Stimulated activated memory B cell treated with anti-CD40 and anti-IgM and Interleukin-4, amounts not matched to agents 10 μg/mL and 1 μg/mL and 100 μg/mL, for 72 hours (primary cell): ENCODE measurements around the gene LGSN.
"Not testable (repeated sequence)": the region's sequence is repeated elsewhere in the genome, so short reads cannot be mapped to it uniquely, and the experiment has no call there.

ENCODE experiments used
- ATAC-seq: fragments of 150-1000 bp; cut with Tn5 transposase; 2 replicates; pipeline ENCODE4 v1.10.0; 2021
- H3K27ac Mint-ChIP-seq: one replicate; pipeline ENCODE4 v1.8.0; 2022; ENCODE audit warnings: mild to moderate bottlenecking, mixed read lengths
- H3K27me3 Mint-ChIP-seq: one replicate; pipeline ENCODE4 v1.8.0; 2022; ENCODE audit warnings: mixed read lengths
- H3K36me3 Mint-ChIP-seq: one replicate; pipeline ENCODE4 v1.8.0; 2022; ENCODE audit warnings: mixed read lengths
- H3K4me1 Mint-ChIP-seq: one replicate; pipeline ENCODE4 v1.8.0; 2022; ENCODE audit warnings: mixed read lengths
- H3K4me3 Mint-ChIP-seq: one replicate; pipeline ENCODE4 v1.8.0; 2022; ENCODE audit warnings: mild to moderate bottlenecking, moderate library complexity, mixed read lengths
- H3K9me3 Mint-ChIP-seq: one replicate; pipeline ENCODE4 v1.8.0; 2022; ENCODE audit warnings: mixed read lengths

LGSN gene, protein sequence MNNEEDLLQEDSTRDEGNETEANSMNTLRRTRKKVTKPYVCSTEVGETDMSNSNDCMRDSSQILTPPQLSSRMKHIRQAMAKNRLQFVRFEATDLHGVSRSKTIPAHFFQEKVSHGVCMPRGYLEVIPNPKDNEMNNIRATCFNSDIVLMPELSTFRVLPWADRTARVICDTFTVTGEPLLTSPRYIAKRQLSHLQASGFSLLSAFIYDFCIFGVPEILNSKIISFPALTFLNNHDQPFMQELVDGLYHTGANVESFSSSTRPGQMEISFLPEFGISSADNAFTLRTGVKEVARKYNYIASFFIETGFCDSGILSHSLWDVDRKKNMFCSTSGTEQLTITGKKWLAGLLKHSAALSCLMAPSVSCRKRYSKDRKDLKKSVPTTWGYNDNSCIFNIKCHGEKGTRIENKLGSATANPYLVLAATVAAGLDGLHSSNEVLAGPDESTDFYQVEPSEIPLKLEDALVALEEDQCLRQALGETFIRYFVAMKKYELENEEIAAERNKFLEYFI

GRCh38 chr6:63319939-63320338 lies at the start of gene LGSN:
TSS of gene LGSN (minus strand) at chr6:63319983. CDS start at chr6:63319943, 40 bp downstream.
- H3K4me3 Mint-ChIP-seq, result no peak within 1 kb of the TSS
- peaks cover 18% of the 10 kb centered on the region for H3K27me3 Mint-ChIP-seq
- H3K36me3 Mint-ChIP-seq, result no peaks in the 10 kb centered on the region
- ATAC-seq, result no peak
- no peaks in the 10 kb centered on the region for H3K4me1 Mint-ChIP-seq
- peaks cover under 1% of the 10 kb centered on the region for H3K9me3 Mint-ChIP-seq
- H3K27ac Mint-ChIP-seq, result no peak within 1 kb of the TSS

- Mint-ChIP-seq H3K27ac (no peak overlapping the region), H3K9me3 (no peaks in the 10 kb centered on the region), H3K4me1 (no peaks in the 10 kb centered on the region), H3K4me3 (no peak overlapping the region), H3K36me3 (no peaks in the 10 kb centered on the region), H3K27me3 (peaks cover 12% of the 10 kb centered on the region)
- ATAC-seq, result no peak
Measured at GRCh38 chr6:63368347-63368746, 48.6 kb upstream of the LGSN start.

GRCh38 chr6:63362500-63363120 lies 42.8 kb upstream of the LGSN start:
- not testable (repeated sequence) for H3K9me3 Mint-ChIP-seq, H3K36me3 Mint-ChIP-seq, ATAC-seq, H3K4me3 Mint-ChIP-seq, H3K4me1 Mint-ChIP-seq, H3K27ac Mint-ChIP-seq
- peaks cover 16% of the 10 kb centered on the region for H3K27me3 Mint-ChIP-seq

GRCh38 chr6:63357384-63357783 lies 37.6 kb upstream of the LGSN start:
- not testable (repeated sequence) for H3K9me3 Mint-ChIP-seq, H3K4me3 Mint-ChIP-seq, H3K27ac Mint-ChIP-seq, ATAC-seq, H3K27me3 Mint-ChIP-seq, H3K36me3 Mint-ChIP-seq
- peaks cover 16% of the 10 kb centered on the region for H3K4me1 Mint-ChIP-seq

- Mint-ChIP-seq H3K36me3 (no peaks in the 10 kb centered on the region), H3K9me3 (peaks cover 2% of the 10 kb centered on the region), H3K4me3 (no peak overlapping the region), H3K27ac (no peak overlapping the region), H3K4me1 (peaks cover 21% of the 10 kb centered on the region), H3K27me3 (no peaks in the 10 kb centered on the region)
- no peak for ATAC-seq
Measured at GRCh38 chr6:63355632-63356031, 35.8 kb upstream of the LGSN start.

- Mint-ChIP-seq H3K9me3 (no peaks in the 10 kb centered on the region), H3K27me3 (no peaks in the 10 kb centered on the region), H3K4me3 (peak overlapping the region; percentile 77), H3K36me3 (no peaks in the 10 kb centered on the region), H3K4me1 (peaks cover 15% of the 10 kb centered on the region), H3K27ac (peak overlapping the region; percentile 75)
- no peak for ATAC-seq
Measured at GRCh38 chr6:63353286-63353630, 33.5 kb upstream of the LGSN start.

DNA sequence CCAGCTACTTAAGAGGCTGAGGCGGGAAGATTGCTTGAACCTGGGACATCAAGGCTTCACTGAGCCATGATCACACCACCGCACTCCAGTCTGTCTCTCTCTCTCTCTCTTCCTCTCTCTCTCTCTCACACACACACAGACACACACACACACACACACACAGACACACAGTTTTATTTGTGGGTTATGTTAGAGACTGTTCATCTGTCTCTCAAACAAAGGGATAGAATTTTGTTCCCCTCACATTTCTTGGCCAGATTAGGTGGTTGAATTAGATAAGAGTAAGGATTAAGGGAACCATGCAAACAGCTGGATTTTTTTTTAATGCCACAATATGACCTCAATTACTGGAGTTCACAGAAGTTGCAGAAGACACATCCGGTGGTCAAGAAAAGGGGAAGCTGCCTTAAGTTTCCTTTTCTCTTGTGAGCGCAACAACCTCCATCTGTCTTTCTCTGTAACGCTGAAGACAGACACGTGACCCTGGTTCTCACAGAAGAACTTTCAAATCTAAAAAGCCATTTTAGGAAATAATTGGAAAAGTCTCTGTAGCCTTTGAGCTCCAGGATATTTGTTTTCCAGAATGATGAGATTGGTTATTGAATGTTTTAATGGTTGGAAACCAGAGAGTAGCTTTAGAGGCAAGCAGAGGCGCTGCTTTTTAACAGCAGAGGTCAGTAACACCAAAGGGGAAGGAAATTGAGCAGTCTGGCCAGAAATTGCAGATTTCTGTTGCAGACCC lies 32.9 kb upstream of the LGSN start:
- Mint-ChIP-seq H3K36me3 (no peaks in the 10 kb centered on the region), H3K27ac (peak overlapping the region; percentile 75), H3K9me3 (no peaks in the 10 kb centered on the region), H3K27me3 (no peaks in the 10 kb centered on the region), H3K4me1 (peaks cover 15% of the 10 kb centered on the region), H3K4me3 (peak overlapping the region; percentile 77)
- peak; percentile 95 for ATAC-seq

- ATAC-seq, result peak; percentile 13
- Mint-ChIP-seq H3K36me3 (no peaks in the 10 kb centered on the region), H3K27ac (peak overlapping the region; percentile 75), H3K9me3 (no peaks in the 10 kb centered on the region), H3K4me3 (peak overlapping the region; percentile 77), H3K27me3 (no peaks in the 10 kb centered on the region), H3K4me1 (peaks cover 15% of the 10 kb centered on the region)
Measured at GRCh38 chr6:63352069-63352543, 32.3 kb upstream of the LGSN start.

DNA sequence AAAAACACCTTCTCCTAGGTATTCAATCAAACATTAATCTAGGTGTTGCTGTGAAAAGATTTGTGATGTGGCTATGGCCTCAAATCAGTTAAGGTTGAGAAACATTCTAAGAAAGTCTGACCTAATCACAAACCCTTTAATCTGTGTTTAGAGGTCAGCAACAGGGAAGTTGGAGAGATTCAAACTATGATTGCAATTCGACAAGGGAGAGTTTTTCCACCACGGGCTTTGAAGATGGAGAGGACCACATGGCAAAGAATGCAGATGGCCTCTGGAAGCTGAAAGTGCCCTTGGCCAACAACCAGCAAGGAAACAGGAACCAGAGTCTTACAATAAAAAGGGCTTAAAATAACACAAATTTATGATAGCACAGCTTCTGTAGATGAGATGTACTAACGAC lies 29.6 kb upstream of the LGSN start:
- H3K4me1 Mint-ChIP-seq, result peaks cover 15% of the 10 kb centered on the region
- no peaks in the 10 kb centered on the region for H3K36me3 Mint-ChIP-seq
- no peak overlapping the region for H3K27ac Mint-ChIP-seq
- no peak overlapping the region for H3K4me3 Mint-ChIP-seq
- no peaks in the 10 kb centered on the region for H3K9me3 Mint-ChIP-seq
- H3K27me3 Mint-ChIP-seq, result no peaks in the 10 kb centered on the region
- ATAC-seq, result no peak

DNA sequence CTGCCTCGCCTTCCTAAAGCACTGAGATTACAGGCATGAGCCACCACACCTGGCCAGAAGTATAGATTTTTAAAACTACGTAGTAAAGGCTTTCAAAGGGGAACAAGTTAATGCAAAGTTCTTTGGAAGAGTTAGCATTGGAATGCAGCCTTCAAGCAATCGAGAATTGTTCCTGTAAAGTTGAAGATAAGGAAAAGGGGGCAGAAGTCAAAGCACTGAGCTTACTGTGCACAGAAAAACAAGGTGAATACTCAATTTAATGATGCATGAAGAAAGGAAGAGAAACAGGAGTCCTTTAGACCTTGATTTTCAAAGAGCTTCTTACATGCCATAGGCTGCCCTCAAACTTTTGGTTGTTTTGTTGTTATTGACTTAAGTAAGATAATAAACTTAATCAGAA lies 29.1 kb upstream of the LGSN start:
- H3K4me3 Mint-ChIP-seq, result no peak overlapping the region
- H3K36me3 Mint-ChIP-seq, result no peaks in the 10 kb centered on the region
- no peak for ATAC-seq
- H3K4me1 Mint-ChIP-seq, result peaks cover 15% of the 10 kb centered on the region
- H3K27ac Mint-ChIP-seq, result no peak overlapping the region
- no peaks in the 10 kb centered on the region for H3K27me3 Mint-ChIP-seq
- no peaks in the 10 kb centered on the region for H3K9me3 Mint-ChIP-seq

- ATAC-seq, result no peak
- no peak overlapping the region for H3K4me3 Mint-ChIP-seq
- no peaks in the 10 kb centered on the region for H3K36me3 Mint-ChIP-seq
Measured at GRCh38 chr6:63347599-63347998, 27.8 kb upstream of the LGSN start.

GRCh38 chr6:63346217-63346835 lies 26.5 kb upstream of the LGSN start:
- Mint-ChIP-seq H3K27me3 (no peaks in the 10 kb centered on the region), H3K9me3 (no peaks in the 10 kb centered on the region), H3K4me1 (no peaks in the 10 kb centered on the region), H3K27ac (no peak overlapping the region), H3K4me3 (no peak overlapping the region), H3K36me3 (no peaks in the 10 kb centered on the region)
- no peak for ATAC-seq

More at GRCh38 chr6:63347599-63347998, 27.8 kb upstream of the LGSN start:
- H3K27me3 Mint-ChIP-seq, result no peaks in the 10 kb centered on the region
- H3K4me1 Mint-ChIP-seq, result peaks cover 7% of the 10 kb centered on the region
- no peaks in the 10 kb centered on the region for H3K9me3 Mint-ChIP-seq
- no peak overlapping the region for H3K27ac Mint-ChIP-seq

DNA sequence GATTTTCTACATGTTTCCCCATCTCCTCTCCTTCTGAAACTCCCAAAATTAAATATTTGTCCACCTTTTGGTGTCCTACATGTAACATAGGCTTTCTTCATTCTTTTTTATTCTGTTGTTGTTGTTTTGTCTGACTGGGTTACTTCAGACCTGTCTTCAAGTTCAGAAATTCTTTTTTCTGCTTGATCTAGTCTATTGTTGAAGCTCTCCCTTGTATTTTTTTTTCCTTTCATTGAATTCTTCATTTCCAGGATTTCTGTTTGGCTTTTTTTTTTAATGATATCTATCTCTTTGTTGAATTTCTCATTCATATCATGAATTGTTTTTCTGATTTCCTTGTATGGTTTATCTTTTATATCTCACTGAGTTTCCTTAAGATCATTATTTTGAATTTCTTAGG lies 20.6 kb upstream of the LGSN start:
- no peak for ATAC-seq
- Mint-ChIP-seq H3K4me3 (no peak overlapping the region), H3K9me3 (peaks cover 24% of the 10 kb centered on the region), H3K4me1 (no peaks in the 10 kb centered on the region), H3K36me3 (peaks cover 6% of the 10 kb centered on the region), H3K27me3 (no peaks in the 10 kb centered on the region), H3K27ac (no peak overlapping the region)

DNA sequence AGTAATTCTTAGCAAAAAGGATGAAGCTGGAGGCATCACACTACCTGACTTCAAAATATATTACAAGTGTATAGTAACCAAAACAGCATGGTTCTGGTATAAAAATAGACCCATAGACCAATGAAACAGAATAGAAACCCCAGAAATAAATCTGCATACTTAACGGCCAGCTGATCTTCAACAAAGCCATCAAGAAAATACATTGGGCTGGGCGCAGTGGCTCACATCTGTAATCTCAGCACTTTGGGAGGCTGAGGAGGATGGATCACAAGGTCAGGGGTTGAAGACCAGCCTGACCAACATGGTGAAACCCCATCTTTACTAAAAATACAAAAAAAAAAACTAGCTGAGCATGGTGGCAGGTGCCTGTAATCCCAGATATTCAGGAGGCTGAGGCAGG lies 14.9 kb upstream of the LGSN start:
- not testable (repeated sequence) for H3K4me1 Mint-ChIP-seq, H3K36me3 Mint-ChIP-seq

GRCh38 chr6:63333440-63333839 lies 13.7 kb upstream of the LGSN start:
- H3K4me3 Mint-ChIP-seq, result no peak overlapping the region

More for the DNA sequence above, 14.9 kb upstream of the LGSN start:
- peaks cover 18% of the 10 kb centered on the region for H3K27me3 Mint-ChIP-seq
- not testable (repeated sequence) for H3K27ac Mint-ChIP-seq, ATAC-seq, H3K4me3 Mint-ChIP-seq
- H3K9me3 Mint-ChIP-seq, result peaks cover 13% of the 10 kb centered on the region

More at GRCh38 chr6:63333440-63333839, 13.7 kb upstream of the LGSN start:
- no peaks in the 10 kb centered on the region for H3K4me1 Mint-ChIP-seq
- peaks cover 2% of the 10 kb centered on the region for H3K9me3 Mint-ChIP-seq
- peaks cover 18% of the 10 kb centered on the region for H3K27me3 Mint-ChIP-seq
- H3K36me3 Mint-ChIP-seq, result no peaks in the 10 kb centered on the region
- H3K27ac Mint-ChIP-seq, result no peak overlapping the region
- no peak for ATAC-seq
